Stimulated activated CD8-positive, alpha-beta memory T cell treated with anti-CD3 and anti-CD28 coated beads, Interleukin-2, amount 100 ng/mL, for 1 hour (primary cell): ENCODE data around the gene CROCC.
"Not testable (repeated sequence)": the region's sequence is repeated elsewhere in the genome, so short reads cannot be mapped to it uniquely, and the experiment has no call there.

Experiments
- DNase-seq, 2 donors: peaks; one replicate each; pipeline ENCODE4 v3.0.0-alpha.2; 2020; ENCODE audit warnings: low read depth in 2 of 2

CROCC gene, protein sequence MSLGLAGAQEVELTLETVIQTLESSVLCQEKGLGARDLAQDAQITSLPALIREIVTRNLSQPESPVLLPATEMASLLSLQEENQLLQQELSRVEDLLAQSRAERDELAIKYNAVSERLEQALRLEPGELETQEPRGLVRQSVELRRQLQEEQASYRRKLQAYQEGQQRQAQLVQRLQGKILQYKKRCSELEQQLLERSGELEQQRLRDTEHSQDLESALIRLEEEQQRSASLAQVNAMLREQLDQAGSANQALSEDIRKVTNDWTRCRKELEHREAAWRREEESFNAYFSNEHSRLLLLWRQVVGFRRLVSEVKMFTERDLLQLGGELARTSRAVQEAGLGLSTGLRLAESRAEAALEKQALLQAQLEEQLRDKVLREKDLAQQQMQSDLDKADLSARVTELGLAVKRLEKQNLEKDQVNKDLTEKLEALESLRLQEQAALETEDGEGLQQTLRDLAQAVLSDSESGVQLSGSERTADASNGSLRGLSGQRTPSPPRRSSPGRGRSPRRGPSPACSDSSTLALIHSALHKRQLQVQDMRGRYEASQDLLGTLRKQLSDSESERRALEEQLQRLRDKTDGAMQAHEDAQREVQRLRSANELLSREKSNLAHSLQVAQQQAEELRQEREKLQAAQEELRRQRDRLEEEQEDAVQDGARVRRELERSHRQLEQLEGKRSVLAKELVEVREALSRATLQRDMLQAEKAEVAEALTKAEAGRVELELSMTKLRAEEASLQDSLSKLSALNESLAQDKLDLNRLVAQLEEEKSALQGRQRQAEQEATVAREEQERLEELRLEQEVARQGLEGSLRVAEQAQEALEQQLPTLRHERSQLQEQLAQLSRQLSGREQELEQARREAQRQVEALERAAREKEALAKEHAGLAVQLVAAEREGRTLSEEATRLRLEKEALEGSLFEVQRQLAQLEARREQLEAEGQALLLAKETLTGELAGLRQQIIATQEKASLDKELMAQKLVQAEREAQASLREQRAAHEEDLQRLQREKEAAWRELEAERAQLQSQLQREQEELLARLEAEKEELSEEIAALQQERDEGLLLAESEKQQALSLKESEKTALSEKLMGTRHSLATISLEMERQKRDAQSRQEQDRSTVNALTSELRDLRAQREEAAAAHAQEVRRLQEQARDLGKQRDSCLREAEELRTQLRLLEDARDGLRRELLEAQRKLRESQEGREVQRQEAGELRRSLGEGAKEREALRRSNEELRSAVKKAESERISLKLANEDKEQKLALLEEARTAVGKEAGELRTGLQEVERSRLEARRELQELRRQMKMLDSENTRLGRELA (N-terminal part only)

GRCh38 chr1:16921391-16922185 is at the start of gene CROCC:
Gene CROCC (plus strand): TSS chr1:16921931. CDS start chr1:16922019, 88 bp downstream.
- no peak for DNase-seq

DNA sequence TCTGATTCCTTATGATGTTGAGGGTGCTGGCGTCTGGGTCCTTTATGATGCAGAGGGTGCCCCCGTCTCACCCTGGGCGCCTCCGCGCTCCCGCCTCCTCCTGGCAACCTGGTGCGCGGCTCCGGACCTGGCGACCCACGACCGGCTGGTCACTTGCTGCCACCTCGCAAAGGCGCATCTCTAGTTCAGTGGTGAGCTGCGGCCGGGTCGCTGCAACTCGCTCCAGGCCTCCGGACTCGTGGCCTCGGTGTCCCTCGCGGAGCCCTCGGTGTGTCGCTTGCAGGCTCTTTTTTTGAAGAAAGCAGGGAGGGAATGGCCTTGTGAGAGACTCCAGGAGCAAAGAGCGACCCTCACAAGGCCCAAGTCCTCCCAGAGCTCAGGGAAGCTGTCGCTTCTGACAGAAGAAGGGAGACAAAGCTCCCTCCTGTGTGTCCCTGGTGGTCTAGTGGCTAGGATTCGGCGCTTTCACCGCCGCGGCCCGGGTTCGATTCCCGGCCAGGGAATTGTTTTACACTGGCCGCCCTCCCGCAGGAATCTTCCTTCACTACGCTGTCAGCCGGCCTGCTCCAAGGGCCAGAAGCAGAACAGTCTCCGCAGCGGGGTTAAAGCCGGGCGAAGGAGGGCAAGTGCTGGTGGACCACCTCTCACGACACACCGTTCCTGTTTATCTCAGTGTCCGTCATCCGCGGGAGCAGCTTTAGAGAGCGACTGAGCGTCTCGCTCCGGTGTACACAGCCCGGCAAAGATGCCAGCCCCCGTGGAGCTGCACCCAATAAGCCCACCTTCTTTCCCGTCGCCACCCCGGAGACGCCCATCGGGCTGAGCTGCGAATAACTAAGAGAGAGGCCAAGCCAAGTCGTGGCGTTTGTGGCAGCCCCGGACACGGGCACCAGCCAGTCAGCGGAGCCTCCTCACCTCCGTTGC is 49.3 kb upstream of the CROCC start:
- not testable (repeated sequence) for DNase-seq

DNA sequence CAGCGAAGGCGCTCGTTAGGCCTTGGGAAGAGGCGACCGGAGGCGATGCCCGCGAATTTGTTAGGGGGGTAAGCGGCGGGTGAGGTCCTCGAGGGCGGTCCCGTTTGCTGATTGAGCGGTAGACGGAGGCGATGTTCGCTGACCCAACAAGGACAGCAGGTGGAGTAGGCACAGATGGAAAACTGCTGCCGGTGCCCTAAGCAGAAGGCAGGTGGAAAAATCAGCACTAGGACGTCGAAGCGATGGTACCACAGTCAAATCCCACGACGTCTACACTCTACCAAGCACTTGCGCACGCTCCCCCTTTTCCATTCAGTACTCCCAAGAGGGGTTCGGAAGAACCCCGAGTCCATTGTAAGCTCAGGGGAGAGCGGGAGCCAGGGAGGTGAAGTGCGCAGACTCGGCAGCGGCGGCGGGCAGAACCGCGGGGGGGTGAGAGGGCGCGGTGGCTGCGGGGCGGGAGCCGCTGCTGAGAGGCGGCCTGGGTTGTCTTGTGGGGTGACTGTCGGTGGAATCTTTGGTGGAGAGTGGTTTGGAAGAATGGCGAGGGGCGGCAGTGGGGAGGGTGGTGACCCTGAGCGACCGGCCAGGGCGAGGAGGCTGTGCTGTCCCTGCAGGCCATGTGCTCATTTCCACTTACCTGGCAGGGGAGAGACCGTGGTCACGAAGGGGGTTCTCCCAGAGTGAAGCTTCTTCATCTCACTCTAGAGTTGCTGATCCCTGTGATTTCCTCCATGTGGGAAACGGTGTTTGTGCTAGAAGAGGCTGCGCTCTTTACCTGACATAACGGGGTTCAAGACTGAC is 48.5 kb upstream of the CROCC start:
- DNase-seq = peak in 1 of 2 donors; percentile 46

GRCh38 chr1:16874968-16875765 is 46.6 kb upstream of the CROCC start:
- not testable (repeated sequence) for DNase-seq

DNA sequence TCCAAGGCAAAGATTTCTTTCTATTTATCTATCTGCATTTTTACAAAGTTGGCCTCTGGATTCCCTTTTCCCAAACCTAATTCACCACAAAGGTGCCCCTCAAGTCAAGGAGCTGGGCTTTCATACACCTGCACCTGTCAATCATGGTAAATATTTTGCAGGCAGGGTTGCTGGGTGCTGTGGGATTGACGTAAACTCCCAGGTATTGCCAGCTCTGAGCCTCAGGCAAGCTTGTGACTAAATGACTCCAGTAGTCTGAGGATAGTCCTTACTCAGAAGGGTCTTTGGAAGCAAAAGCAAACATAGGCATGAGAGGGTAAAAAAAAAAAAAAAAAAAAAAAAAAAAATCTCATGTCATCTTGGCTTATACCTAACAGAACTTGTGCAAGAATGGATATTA is 40.0 kb upstream of the CROCC start:
- DNase-seq = not testable (repeated sequence)

GRCh38 chr1:16882986-16883385 is 38.7 kb upstream of the CROCC start:
- no peak for DNase-seq

GRCh38 chr1:16884487-16884886 is 37.2 kb upstream of the CROCC start:
- not testable (repeated sequence) for DNase-seq

DNA sequence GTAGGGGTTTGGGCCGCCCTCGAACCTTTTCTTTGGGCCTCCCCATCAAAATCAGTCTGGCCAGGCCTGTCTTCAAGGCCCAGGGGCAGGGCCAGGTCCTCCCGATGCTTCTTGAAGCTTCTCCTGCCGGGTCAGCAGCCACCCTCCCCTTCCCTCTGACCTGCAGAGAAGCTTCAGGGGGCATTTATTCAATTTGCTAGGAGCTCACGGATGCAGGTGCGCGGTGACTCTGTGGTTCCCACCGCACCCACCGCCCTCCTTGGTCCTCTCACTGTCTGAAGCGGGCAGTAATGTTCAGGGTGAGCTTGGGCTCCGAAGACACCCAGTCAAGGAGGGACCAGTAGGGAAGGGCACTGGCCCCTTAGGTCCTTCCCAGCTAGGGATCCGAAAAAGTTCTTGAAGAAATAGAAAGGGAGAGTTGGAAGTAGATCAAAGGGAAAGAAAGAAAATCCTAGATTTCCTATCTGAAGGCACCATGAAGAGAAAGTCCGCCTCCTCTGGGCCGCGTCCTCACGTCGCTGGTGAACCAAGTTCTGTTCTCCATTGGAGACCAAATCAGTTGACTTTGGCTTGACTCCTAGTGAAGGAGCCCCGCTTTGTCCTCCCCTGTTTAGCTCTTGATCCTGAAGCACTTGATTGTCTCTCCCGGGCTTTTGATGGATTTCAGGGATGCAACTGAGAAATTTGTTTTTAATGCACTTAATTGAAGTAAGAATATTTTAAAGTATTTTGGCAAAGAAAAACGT is 34.7 kb upstream of the CROCC start:
- no peak for DNase-seq

DNA sequence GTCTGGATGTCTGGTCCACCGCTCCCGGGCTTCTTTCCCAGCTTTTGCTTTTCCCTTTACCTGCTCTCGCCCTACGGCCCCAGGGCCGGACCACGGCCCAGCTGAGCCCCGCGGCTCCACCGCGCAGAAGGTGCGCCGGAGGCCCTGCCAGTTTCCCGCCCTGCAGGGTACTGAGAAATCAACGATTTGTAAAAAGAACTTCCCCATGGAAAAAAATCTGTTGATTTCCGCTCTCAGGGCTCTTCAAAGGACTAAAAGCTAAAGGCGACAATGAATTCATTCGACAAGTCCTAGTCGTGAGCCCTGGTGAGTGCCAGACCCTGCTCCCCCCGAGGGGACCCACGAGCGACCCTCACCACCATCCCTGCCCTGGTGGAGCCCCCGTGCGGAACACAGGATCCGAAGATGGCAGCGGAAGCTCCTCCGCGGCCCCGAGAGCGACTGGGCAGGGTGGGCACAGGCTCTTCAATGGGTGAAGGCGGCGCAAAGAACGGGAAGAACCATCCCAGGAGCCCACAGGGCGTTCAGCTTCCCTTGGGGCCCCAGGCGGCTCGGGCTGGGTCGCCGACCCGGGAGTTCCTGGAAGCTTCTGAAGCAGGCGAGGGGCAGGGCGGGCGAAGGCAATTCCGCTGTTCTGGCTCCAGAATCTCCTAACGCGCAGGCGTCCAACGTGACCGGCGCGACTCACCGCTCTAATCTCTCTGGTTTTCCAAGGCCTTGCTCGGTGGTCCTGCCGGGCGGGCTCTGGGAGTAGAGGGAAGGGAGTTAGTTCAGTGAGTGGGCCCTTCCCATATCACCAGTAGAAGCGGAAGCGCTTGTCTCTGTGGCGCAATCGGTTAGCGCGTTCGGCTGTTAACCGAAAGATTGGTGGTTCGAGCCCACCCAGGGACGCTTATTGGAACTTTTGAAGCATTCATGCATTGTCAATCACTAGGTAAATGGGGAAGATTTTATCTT is 32.6 kb upstream of the CROCC start:
- DNase-seq = peak in 1 of 2 donors; percentile 27

DNA sequence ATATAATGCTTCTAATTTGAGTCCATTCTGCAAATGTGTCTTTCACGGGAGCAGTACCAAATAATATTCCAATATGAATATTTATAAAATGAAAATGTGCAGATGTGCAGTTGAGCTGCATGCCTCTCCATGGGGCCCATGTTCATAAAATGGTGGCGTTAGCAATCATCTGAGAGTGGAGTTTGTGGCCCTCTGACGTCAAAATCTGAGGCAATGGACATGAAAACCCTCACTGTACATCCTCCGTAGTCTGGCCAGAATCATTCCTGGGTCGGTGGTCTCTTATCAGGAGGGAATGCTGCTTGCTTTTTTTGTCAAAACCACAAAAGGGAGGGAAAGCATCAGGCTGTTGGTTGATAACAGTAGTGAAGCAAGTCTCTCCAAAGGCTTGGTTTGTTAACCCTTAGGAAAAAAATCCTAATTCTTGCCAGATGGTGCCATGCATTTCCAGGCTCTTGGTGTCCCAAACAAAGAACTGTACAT is 31.2 kb upstream of the CROCC start:
- DNase-seq = not testable (repeated sequence)

DNA sequence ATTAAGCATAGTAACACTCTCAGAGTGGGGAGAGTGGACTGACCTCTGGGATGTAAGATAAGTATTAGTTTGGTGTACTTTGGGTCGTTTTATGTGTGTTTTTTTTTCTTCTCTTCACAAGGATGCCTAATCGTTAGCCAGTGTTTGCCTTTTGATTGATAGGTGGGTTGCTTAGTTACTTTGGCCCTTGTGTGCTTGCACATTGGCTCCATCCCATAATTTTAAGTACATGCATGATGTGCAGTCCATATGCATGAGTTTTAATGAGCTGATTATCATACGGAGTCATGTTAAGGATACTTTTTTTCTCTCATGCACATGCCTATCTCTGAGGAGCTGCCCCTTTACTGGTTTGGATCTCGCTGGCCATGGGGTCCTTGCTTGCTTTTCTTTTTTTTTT is 30.7 kb upstream of the CROCC start:
- DNase-seq = not testable (repeated sequence)

GRCh38 chr1:16892978-16893525 is 28.7 kb upstream of the CROCC start:
- not testable (repeated sequence) for DNase-seq

GRCh38 chr1:16893796-16894195 is 27.9 kb upstream of the CROCC start:
- not testable (repeated sequence) for DNase-seq

DNA sequence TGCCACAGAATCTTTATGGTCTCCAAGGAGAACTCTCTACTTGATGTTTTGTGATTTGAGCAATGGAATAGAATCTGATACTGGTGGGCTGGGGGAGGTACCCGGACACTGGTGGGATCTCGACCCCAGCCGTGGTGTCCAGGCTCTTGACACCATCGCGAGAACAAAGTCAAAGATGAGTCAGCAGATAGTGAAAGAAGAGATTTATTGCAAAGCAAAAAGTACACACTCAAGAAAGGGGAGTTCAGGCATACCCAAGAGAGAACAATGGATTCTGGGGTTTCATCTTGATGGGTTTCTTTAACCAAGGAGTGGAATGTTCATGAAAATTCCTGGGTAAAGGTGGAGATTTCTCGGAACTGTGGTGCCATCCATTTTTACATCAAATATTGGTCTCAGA is 27.4 kb upstream of the CROCC start:
- DNase-seq = not testable (repeated sequence)

DNA sequence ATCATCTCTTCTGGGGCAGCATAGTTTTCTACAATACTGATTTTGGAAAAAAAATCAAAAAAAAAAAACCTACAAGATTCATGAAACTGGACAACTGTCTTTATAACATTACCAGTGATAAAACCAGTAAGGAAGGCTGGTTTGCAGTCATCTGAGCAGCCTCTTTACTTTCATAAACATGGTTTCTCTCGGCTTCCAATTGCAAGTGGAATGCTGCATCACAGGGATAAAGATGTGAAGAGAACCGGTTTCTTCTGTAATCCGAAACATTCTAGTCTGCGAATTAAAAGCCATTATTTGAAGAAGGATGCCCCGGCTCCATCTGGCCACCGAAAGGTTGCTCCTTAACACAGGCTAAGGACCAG is 26.5 kb upstream of the CROCC start:
- not testable (repeated sequence) for DNase-seq
